ENCODE data around the gene ARHGEF6.
A peak's percentile ranks its signal among the peaks of the same experiment; 100 is the strongest.

Gene ARHGEF6

DNA sequence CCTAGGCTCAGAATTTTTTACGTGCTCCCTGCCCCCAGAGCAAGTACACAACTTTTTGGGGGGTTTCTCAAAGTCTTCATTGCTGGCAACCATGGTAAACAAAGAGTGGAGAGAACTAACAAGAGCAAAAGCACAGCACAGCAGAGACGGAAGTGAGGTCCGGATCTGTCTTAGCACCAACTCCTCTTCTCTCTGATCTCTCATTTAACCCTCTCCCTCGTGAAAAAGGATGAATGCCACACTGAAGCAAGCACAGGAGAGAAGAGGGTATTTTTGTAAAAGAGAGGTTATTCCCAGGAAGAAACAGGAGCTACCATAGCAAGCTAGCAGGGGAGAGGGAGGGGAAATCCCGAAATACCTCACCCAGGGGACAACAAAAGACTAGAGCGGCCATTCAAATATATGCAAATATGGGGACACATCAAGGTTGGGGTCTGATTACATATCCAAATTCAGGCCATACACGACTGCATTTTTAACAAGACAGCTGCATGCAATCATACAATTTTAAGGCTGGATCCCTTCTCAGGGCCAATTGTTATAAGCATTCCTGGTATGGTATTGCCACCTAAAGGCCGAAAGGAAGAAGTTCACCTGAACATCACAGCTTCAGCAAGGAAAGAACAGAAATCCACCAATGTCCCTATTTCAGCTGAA, 86.2 kb downstream of the ARHGEF6 start:
- DNase-seq (ENCODE audit: low read depth) = peak; percentile 49

DNA sequence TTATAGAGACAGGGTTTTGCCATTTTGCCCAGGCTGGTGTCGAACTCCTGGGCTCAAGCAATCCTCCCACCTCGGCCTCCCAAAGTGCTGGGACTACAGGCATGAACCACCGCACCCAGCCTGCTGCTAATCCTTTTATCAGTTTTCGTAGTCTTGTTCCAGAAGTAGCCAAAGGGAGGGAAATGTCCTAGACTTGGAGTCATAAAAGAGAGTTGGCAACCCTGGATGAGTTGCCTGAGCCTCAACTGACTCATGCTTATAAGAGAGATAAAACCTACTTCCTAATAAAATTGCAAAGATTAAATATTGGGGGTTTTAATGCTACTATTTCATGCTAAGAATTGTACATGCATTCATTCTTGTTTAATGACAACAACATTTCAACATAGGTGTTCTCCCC, 88.5 kb downstream of the ARHGEF6 start:
- no peak for DNase-seq (ENCODE audit: low read depth)

GRCh38 chrX:136691028-136691809, 89.5 kb downstream of the ARHGEF6 start:
- DNase-seq (ENCODE audit: low read depth) = no peak

GRCh38 chrX:136689436-136689835, 91.3 kb downstream of the ARHGEF6 start:
- DNase-seq (ENCODE audit: low read depth) = no peak

GRCh38 chrX:136687457-136687856, 93.3 kb downstream of the ARHGEF6 start:
- no peak for DNase-seq (ENCODE audit: low read depth)

GRCh38 chrX:136684120-136684519, 96.6 kb downstream of the ARHGEF6 start:
- no peak for DNase-seq (ENCODE audit: low read depth)

- DNase-seq (ENCODE audit: low read depth) = no peak
These were observed 101.2 kb downstream of the ARHGEF6 start for GRCh38 chrX:136679531-136679930.

DNA sequence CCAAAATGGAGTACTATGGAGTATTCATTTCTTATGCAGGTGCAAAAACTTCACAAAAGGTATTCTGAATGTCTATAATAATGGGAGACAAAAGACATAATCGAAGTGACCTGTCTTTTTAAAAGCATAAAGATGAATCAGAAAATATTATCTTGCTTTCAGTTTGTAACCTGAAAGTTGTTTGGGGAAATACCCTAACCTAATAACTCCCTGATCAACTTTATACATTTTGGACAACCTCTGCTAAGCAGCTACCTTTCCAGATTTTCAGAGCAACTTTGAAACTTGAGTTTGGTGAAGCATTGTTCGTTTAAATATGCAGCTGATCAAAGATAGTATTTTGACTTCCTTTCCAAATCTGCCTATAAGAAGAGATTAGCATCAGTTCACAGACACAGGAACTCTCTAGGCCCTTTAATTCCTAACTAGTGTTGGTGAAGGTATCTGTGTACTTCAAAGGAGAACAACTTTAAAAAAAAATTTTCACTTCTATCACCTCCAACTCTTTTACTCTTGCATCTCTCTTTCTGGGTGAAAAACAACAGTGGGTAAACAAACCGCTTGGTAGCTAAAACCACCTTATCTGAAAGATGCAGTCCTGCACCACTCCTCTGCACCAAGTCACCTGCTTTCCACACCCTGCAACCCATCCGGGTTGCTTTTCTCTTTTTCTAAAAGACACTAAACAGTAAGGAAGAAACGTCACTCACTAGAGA, 106.3 kb downstream of the ARHGEF6 start:
- no peak for DNase-seq (ENCODE audit: low read depth)

- no peak for DNase-seq (ENCODE audit: low read depth)
These were observed 109.6 kb downstream of the ARHGEF6 start for GRCh38 chrX:136671006-136671610.

- no peak for DNase-seq (ENCODE audit: low read depth)
These were observed 113.1 kb downstream of the ARHGEF6 start for GRCh38 chrX:136667446-136668168.

DNA sequence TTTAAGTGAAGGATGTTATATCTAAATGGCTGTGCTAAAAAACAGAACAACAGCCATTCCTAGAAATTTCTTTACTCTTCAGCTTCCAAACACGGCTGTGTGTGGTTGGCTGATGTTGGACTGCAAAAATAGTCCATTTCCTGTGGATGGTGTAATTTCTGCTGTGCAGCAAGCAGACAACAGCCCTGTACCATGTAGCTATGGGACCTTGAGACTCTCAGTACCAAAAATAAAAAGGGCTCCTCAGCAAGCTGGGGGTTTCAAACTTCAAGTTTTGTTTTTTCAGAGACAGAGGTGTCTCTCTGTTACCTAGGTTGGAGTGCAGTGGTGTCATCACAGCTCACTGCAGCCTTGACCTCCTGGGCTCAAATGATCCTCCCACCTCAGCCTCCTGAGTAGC, 114.6 kb downstream of the ARHGEF6 start:
- no peak for DNase-seq (ENCODE audit: low read depth)

DNA sequence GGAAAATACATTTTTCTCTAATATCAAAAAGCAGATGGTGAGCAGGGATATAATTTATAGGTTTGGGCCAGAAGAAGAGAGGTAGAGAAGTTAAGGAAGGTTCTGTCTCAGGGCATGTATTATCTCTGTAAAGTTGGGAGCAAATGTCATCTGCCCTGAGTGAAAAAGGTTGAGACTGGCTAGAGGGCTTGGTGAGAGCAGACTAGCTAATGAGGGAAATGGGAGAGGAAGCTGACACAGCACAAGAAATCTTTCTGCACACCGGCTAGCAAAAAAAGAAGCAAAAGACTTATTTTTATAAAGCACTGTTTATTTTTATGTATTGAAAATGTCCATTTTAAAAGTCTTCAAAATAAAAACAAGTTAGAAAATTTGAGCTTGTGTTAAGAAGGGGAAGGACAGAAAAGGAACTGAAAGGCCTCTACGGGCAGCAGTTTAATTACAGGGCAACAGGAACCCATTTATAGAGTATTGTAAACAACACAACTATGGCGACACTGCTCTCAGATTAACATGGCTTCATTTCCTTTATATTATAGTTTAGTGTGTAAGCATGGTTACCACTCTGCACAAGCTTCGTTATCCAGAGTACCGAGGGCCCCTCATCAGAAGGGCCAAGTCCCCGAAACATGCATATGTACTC, 115.4 kb downstream of the ARHGEF6 start:
- DNase-seq (ENCODE audit: low read depth) = no peak

- no peak for DNase-seq (ENCODE audit: low read depth)
These were observed 117.8 kb downstream of the ARHGEF6 start for GRCh38 chrX:136662976-136663375.

- DNase-seq (ENCODE audit: low read depth) = no peak
These were observed 118.6 kb downstream of the ARHGEF6 start for GRCh38 chrX:136662104-136662503.

DNA sequence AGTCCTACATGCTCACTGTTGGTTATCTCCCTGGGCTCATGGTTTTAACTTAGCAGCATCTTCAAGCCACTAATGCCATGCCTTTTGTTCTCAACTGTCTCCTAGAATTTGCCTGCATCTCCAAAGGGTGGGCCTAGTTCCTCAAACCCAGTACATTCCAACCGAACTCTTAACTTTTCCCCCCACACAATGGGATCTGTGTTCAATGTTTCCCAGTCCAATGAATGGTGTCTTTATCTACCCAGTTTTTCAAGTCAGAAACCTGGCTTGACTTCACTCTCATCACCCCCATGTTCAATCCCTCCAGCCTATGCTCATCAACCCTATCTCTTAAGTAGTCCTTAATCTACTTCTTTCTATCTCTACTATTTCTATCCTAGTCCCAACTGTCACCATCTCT, 119.8 kb downstream of the ARHGEF6 start:
- no peak for DNase-seq (ENCODE audit: low read depth)

- no peak for DNase-seq (ENCODE audit: low read depth)
These were observed 121.6 kb downstream of the ARHGEF6 start for GRCh38 chrX:136659174-136659573.

DNA sequence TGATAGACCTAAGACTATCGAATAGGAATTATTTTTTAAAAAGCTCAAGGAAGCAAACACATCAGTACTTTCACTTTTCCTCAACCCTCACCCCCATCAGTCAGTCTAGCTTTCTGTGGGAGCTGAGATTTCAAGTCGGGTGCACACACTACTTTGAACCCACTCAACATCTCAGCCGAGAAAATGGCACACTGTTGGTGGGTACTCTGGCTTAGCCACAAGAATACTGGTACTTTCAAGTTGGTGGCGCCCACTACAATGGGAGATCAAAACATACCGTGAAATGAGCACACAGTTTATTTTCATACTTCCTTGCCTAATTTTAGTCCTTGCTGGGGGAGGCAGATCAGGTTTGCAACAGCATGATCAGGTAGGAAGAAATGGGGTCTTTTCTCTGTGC, 122.6 kb downstream of the ARHGEF6 start:
- no peak for DNase-seq (ENCODE audit: low read depth)

DNA sequence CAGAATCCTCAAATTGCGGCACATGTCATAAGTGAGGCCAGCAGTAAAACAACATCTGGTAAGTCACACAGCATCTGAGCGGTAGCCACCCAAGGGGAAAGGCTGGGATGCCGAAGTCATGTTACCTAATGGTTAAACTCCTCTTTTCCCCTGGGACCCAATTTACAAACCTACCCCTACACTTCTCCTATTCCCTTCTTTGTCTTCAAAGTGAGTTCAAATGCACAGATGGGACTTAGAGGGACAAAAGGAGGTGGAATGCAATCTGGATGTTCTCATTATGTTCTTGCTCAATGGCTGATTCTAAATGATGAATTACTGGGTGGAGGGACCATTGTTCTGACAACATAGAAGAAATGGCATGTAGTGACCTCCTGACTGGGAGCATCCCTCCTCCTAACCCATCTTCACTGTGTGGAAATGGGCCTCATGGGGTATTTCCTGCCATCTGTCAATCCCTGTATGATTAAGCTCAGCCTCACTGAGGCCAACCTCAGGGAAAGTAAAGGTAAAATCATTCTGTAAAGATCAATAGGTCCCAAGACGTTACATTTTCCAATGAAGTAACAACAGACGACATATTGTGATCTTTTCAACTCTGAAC, 124.3 kb downstream of the ARHGEF6 start:
- DNase-seq (ENCODE audit: low read depth) = no peak

DNA sequence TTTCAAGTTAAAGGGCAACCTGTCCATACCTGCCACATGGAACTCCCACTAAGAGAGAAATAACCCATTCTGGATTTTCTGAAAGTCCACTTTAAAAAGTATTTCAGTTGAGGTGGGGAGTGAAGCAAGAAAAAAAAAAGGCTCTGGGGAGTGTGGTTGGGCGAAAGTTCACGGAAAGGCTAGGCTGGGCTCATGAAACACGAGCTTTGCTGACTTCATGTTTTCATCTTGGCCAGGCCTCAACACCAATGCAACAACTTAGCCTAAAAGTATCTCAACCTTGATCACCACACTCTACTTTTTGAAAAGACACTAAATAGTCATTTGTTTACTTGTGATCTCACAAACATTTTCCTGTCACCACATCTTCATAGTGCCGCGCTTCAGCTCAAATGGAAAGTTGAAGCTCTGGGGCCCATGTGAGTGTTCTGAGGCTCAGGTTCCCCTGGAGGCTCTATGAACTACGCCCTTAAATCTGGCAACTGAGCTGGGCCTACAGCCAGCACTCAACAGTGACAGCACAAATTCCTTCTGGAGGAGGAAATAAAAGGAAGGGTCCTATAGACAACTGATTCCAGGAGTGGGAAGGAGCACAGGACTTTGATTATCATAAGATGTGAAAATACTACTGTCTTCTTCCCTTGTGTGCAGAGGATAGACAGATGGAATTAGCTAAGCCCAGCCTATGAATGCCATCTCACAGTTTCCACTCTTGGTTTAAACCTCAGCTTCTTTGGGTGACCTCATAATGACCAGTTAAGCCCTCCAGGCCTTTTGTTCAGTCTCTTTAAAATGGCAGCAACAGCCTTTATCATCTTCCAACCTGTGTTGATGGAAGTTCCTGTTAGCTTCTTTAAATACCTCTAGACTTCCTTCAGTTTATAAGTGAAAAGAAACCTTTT, 127.7 kb downstream of the ARHGEF6 start:
- no peak for DNase-seq (ENCODE audit: low read depth)

DNA sequence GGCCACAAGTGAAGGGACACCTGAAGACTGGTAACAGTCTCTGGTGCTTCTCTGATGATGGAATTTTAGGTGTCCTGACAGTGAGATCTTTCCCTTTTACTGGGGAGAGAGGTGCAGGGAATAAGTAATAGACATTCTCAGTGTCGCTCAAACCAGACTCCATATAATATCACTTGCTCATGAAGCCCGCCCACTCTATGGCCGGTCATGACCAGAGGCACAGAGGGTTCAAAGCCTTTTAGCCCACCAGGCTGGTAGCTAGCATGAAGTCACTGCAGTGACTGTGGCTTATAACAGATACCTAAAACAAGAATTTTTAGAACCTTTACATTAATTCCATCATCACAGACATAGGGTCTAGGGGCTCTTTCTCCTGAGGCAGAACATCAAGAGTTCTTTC, 129.9 kb downstream of the ARHGEF6 start:
- no peak for DNase-seq (ENCODE audit: low read depth)
